SU-DHL-6 (cell line): ENCODE data around the gene RABGGTA.
"Not testable (repeated sequence)": the region's sequence is repeated elsewhere in the genome, so short reads cannot be mapped to it uniquely, and the experiment has no call there.

Source experiments
- H2AFZ ChIP-seq: fragments of 200-600 bp; sonication (generic); 2 replicates; pipeline ENCODE4 v1.6.1; 2014; ENCODE audit warnings: low read depth, mild to moderate bottlenecking, moderate library complexity, mixed read lengths, antibody characterized with exemption, low read length; ENCODE audit not compliant: severe bottlenecking
- H3F3A ChIP-seq: fragments of 200-600 bp; shearing (Covaris generic); 2 replicates; pipeline ENCODE4 v1.6.0; 2016; ENCODE audit warnings: antibody characterized with exemption, mild to moderate bottlenecking; ENCODE audit not compliant: insufficient read depth
- H3K27ac ChIP-seq: fragments of 200-600 bp; sonication (generic); 2 replicates; pipeline ENCODE4 v1.5.1; 2016; ENCODE audit warnings: low read depth, mild to moderate bottlenecking, low read length, moderate library complexity, mixed read lengths
- H3K27me3 ChIP-seq: fragments of 200-600 bp; sonication (generic), shearing (Covaris generic); 2 replicates; pipeline ENCODE4 v1.6.0; 2014; ENCODE audit warnings: mild to moderate bottlenecking, low read length
- H3K36me3 ChIP-seq: fragments of 200-600 bp; sonication (generic); 2 replicates; pipeline ENCODE4 v1.6.1; 2014; ENCODE audit warnings: mild to moderate bottlenecking, low read length, mixed read lengths
- H3K4me2 ChIP-seq: fragments of 300-600, 200-600 bp; shearing (Covaris generic), sonication (generic); 2 replicates; pipeline ENCODE4 v1.6.0; 2014; ENCODE audit warnings: low read length, low read depth, mild to moderate bottlenecking; ENCODE audit not compliant: poor library complexity, severe bottlenecking
- H3K4me3 ChIP-seq: fragments of 200-600 bp; sonication (generic); 2 replicates; pipeline ENCODE4 v1.5.1; 2014; ENCODE audit warnings: antibody characterized with exemption, low read length, mild to moderate bottlenecking, mixed read lengths; ENCODE audit not compliant: insufficient read depth, poor library complexity, severe bottlenecking
- H3K79me2 ChIP-seq: fragments of 200-600 bp; sonication (generic); 2 replicates; pipeline ENCODE4 v1.6.1; 2014; ENCODE audit warnings: mild to moderate bottlenecking, low read length, moderate library complexity; ENCODE audit not compliant: insufficient read depth
- H3K9ac ChIP-seq: fragments of 200-600 bp; sonication (generic); 2 replicates; pipeline ENCODE4 v1.7.0; 2014; ENCODE audit warnings: mild to moderate bottlenecking, low read length
- H3K9me2 ChIP-seq: fragments of 200-600 bp; sonication (generic); replicated peaks from 2 replicates; pipeline ENCODE4 v1.6.1; 2014; ENCODE audit warnings: low read length; ENCODE audit not compliant: insufficient read depth
- H3K9me3 ChIP-seq: fragments of 200-600 bp; sonication (generic); 2 replicates; pipeline ENCODE4 v1.6.1; 2014; ENCODE audit warnings: low read length, mixed read lengths; ENCODE audit not compliant: insufficient read depth
- H4K20me1 ChIP-seq: fragments of 200-600 bp; sonication (generic); 2 replicates; pipeline ENCODE4 v1.6.1; 2014; ENCODE audit warnings: low read depth, mild to moderate bottlenecking, antibody characterized with exemption, low read length, moderate library complexity, mixed read lengths
- EZH2phosphoT487 ChIP-seq: fragments of 200-600 bp; sonication (generic), shearing (Covaris generic); conservative IDR thresholded peaks from 2 replicates; pipeline ENCODE4 v1.6.1; 2018; ENCODE audit warnings: mild to moderate bottlenecking, antibody characterized with exemption, low read length, moderate library complexity, mixed read lengths
- TF ChIP-seq, protein P1 (sequence below): fragments of 200-600 bp; sonication (generic); IDR thresholded peaks from one replicate; pipeline ENCODE4 v1.5.1; 2017; ENCODE audit warnings: antibody characterized with exemption, mild to moderate bottlenecking, low read length, moderate library complexity; ENCODE audit not compliant: insufficient read depth, poor library complexity, severe bottlenecking

RABGGTA gene

DNA sequence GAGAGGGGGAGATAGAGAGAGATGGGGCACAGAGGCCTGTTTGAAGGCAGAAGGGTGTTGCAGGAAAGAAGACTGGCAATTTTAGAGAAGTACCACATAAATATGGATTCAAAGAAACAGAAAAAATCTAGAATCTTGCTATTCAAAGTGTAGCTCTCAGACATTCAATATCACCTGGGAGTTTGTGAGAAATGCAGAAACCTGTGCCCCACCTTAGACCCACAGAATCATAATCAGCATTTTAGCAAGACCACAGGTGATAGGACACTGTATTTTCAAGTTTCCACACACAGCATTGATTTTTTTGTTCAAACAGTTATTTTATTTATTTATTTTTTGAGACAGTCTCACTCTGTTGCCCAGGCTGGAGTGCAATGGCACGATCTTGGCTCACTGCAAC is 42.5 kb downstream of the RABGGTA start:
- no peak for TF ChIP-seq EZH2phosphoT487
- TF ChIP-seq, protein P1, sequence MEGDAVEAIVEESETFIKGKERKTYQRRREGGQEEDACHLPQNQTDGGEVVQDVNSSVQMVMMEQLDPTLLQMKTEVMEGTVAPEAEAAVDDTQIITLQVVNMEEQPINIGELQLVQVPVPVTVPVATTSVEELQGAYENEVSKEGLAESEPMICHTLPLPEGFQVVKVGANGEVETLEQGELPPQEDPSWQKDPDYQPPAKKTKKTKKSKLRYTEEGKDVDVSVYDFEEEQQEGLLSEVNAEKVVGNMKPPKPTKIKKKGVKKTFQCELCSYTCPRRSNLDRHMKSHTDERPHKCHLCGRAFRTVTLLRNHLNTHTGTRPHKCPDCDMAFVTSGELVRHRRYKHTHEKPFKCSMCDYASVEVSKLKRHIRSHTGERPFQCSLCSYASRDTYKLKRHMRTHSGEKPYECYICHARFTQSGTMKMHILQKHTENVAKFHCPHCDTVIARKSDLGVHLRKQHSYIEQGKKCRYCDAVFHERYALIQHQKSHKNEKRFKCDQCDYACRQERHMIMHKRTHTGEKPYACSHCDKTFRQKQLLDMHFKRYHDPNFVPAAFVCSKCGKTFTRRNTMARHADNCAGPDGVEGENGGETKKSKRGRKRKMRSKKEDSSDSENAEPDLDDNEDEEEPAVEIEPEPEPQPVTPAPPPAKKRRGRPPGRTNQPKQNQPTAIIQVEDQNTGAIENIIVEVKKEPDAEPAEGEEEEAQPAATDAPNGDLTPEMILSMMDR = no peak
- no peak overlapping the region for H3K9ac ChIP-seq
- no peaks in the 10 kb centered on the region for H4K20me1 ChIP-seq
- no peak overlapping the region for H3K4me2 ChIP-seq
- H3F3A ChIP-seq = peaks cover 11% of the 10 kb centered on the region; the same call in 1 of the 2 replicates
- H3K27ac ChIP-seq = no peak overlapping the region
- H3K79me2 ChIP-seq = peaks cover 78% of the 10 kb centered on the region
- no peak overlapping the region for H3K4me3 ChIP-seq
- H3K36me3 ChIP-seq = peaks cover 8% of the 10 kb centered on the region; the same call in 1 of the 2 replicates
- H3K9me3 ChIP-seq = no peaks in the 10 kb centered on the region
- no peak overlapping the region for H2AFZ ChIP-seq
- H3K9me2 ChIP-seq = no peaks in the 10 kb centered on the region
- no peaks in the 10 kb centered on the region for H3K27me3 ChIP-seq

DNA sequence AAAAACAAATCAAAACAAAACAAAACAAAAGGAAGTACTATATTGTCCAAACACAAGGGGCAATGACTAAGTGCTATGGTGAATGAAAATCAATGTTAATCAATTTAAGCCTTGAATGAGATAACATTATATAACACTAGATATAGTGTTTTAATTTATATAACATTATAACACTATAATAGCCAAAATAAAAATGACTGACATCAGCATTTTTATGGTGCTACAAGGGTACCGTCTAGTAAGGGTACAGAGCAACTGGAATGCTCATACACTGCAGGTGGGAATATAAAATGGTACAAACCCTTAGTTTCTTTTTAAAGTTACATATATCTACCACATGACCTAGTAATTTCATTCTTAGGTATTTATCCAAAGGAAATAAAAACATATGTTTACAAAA is 44.9 kb downstream of the RABGGTA start:
- H2AFZ ChIP-seq = no peak overlapping the region
- H3K36me3 ChIP-seq = peaks cover 8% of the 10 kb centered on the region; the same call in 1 of the 2 replicates
- H3K4me3 ChIP-seq = no peak overlapping the region
- H3K9ac ChIP-seq = no peak overlapping the region
- H3K27ac ChIP-seq = no peak overlapping the region
- no peaks in the 10 kb centered on the region for H3K27me3 ChIP-seq
- H3K9me3 ChIP-seq = no peaks in the 10 kb centered on the region
- H3K9me2 ChIP-seq = no peaks in the 10 kb centered on the region
- H4K20me1 ChIP-seq = no peaks in the 10 kb centered on the region
- peaks cover 6% of the 10 kb centered on the region; the same call in 1 of the 2 replicates for H3F3A ChIP-seq
- peaks cover 90% of the 10 kb centered on the region for H3K79me2 ChIP-seq
- H3K4me2 ChIP-seq = no peak overlapping the region
- no peak for TF ChIP-seq EZH2phosphoT487
- TF ChIP-seq, protein P1 = no peak

DNA sequence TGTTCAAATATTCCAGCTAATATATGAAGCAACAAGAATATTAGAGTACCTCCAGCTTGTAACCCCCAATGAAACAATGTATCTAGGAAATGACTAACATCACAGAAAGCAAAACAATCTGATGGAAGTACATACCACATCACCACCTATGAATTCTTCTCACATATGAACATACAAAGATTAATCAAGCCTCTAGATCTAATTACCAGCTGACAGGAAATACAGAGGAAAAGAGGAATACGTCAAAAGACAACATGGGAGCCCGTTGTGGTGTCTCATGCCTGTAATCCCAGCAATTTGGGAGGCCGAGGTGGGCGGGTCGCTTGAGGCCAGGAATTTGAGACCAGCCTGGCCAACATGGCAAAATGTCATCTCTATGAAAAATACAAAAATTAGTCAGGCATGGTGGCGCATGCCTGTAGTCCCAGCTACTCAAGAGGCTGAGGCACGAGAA is 46.8 kb downstream of the RABGGTA start:
- no peaks in the 10 kb centered on the region for H3K9me3 ChIP-seq
- no peak for TF ChIP-seq EZH2phosphoT487
- H3K9me2 ChIP-seq = no peaks in the 10 kb centered on the region
- H3K79me2 ChIP-seq = peaks cover 93% of the 10 kb centered on the region
- no peaks in the 10 kb centered on the region for H3K27me3 ChIP-seq
- H3K4me2 ChIP-seq = no peak overlapping the region
- no peak overlapping the region for H2AFZ ChIP-seq
- H3K4me3 ChIP-seq = no peak overlapping the region
- no peaks in the 10 kb centered on the region for H4K20me1 ChIP-seq
- H3K9ac ChIP-seq = no peak overlapping the region
- peaks cover 6% of the 10 kb centered on the region; the same call in 1 of the 2 replicates for H3F3A ChIP-seq
- peaks cover 8% of the 10 kb centered on the region; the same call in 1 of the 2 replicates for H3K36me3 ChIP-seq
- H3K27ac ChIP-seq = no peak overlapping the region

DNA sequence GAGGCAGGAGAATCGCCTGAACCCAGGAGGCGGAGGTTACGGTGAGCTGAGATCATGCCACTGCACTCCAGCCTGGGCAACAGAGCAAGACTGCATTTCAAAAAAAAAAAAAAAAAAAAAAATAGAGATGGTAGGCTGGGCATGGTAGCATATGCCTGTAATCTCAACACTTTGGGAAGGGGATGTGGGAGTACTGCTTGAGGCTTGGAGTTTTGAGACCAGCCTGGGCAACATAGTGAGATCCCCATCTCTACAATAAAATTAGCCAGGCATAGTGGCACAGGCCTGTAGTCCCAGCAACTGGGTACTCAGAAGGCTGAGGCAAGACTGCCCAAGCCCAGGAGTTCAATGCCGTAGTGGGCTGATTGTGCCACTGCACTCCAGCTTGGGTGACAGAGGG is 48.4 kb downstream of the RABGGTA start:
- not testable (repeated sequence) for H3K9me3 ChIP-seq, H3K9ac ChIP-seq, H2AFZ ChIP-seq, H3K4me3 ChIP-seq, H3K27ac ChIP-seq, H3K4me2 ChIP-seq, H3F3A ChIP-seq, H3K9me2 ChIP-seq, H3K27me3 ChIP-seq, H3K36me3 ChIP-seq, H4K20me1 ChIP-seq
- peaks cover 77% of the 10 kb centered on the region for H3K79me2 ChIP-seq
